Fibroblast of skin of right biceps (primary cell): Measurements from ENCODE around the gene OSGIN1.
"Not testable (repeated sequence)": the region's sequence is repeated elsewhere in the genome, so short reads cannot be mapped to it uniquely, and the experiment has no call there.

ENCODE experiments used
- DNase-seq: peaks from one replicate; pipeline ENCODE4 v3.0.0-alpha.2; 2013

The OSGIN1 gene

GRCh38 chr16:83942074-83942473 is 11.0 kb upstream of the OSGIN1 start:
- DNase-seq: no peak

GRCh38 chr16:83942815-83943515 is 10.1 kb upstream of the OSGIN1 start:
- DNase-seq: no peak

- DNase-seq: no peak
Observed at GRCh38 chr16:83943516-83944050, 9.5 kb upstream of the OSGIN1 start.

DNA sequence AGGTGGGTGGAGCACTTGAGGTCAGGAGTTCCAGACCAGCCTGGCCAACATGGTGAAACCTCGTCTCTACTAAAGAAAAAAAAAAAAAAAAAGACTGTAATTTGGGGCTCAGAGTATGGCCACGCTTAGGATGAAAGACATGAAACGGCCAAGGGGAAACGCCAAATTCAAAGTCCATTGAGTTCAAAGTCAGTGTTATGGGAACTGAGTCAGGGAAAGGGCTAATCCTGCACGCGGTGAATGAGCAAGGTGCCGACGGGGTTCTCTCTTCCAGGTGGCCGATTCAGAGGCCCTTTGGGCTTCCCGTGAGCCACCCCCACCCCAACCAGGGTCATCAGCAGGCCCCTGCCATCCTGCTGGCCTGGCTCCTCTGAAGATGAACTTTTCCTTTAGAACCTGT is 7.5 kb upstream of the OSGIN1 start:
- no peak for DNase-seq

DNA sequence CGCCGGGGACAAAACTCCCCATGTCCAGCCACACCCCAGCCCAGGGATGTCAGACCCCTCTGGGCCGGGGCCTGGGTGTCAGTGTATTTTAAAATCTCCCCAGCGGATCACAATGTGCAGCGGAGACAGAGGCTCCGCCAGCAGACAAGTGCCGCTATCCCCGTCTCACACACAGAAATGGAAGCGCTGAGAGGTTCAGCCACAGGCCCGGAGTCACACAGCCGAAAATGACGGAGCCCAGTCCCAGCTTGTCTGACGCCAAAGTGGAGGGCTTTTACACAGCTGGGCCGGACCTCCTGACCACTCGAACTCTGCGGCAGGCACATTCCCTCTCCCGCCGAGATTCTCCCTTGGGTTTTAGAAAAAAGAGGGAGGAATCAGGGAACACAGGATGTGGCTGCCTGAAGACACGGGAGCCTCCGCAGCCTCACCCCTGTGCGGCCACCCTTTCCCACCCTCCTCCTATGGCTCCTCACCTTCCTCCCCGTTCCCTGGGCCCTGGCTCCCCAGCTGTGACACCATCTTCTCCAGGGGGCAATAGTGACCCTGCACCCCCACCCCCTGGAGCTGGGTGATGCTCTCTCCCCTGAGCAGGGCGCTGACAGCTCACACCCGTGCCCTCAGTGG is 6.8 kb upstream of the OSGIN1 start:
- DNase-seq: no peak

DNA sequence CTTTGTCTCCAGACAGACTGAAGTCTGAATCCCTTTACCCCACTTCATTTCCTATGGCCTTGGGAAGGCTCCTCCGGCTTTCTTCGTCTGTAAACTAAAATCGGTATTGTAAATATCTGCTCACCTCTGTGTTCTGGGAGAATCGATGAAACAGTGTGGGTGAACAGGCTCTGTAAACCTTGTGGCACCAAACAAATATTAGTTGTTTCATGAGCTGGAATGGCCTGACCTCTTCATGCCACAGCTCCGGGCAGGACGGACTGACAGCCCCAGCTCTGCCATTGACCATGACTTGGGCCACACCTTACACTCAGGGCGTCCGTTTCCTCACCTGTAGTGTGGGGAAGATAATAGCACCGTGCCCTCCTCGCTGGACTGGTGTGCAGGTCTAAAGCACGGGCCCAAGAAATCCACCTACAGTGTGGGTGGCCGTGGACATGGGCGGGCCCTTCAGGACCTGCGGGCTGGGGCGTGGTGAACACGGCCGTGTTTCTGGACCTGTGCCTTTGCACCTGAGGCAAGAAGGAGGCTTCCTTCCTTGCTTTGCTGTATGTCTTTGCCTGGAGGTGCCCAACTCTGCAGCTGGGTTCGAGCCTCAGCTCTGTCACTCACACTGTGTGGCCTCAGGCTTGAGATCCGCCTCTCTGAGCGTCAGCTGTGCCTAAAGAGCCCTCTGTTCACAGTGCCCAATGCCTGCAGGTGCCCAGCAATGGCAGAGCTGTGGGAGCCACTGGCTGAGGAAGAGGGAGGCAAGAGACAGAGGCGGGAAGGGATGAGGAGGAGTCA is 6.1 kb upstream of the OSGIN1 start:
- no peak for DNase-seq

DNA sequence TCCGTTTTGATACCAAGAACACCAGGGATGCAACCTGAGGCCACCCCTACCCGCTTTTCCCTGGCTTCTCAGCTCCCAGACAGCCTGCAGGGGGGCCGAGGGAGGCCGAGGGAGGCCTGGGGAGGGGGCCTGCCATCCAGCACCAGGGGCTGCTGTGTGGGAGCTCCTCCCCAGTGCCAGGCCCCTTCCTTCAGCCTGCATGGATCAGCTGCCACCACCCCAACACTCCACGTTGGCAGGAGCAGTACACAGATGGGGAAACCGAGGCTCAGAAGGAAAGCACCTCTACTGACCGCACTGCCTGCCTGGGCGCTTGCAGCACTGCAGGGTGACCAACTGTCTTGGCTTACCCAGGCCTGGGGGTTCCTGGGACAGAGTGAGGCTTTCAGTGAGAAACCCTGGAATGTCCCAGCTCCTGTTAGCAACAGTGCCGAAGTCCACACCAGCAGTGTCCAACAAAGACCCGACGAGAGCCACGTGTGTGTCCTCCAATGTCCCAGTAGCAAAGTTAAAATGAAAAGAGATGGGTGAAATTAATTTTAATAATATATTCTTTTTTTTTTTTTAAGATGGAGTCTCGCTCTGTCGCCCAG is 5.3 kb upstream of the OSGIN1 start:
- no peak for DNase-seq

DNA sequence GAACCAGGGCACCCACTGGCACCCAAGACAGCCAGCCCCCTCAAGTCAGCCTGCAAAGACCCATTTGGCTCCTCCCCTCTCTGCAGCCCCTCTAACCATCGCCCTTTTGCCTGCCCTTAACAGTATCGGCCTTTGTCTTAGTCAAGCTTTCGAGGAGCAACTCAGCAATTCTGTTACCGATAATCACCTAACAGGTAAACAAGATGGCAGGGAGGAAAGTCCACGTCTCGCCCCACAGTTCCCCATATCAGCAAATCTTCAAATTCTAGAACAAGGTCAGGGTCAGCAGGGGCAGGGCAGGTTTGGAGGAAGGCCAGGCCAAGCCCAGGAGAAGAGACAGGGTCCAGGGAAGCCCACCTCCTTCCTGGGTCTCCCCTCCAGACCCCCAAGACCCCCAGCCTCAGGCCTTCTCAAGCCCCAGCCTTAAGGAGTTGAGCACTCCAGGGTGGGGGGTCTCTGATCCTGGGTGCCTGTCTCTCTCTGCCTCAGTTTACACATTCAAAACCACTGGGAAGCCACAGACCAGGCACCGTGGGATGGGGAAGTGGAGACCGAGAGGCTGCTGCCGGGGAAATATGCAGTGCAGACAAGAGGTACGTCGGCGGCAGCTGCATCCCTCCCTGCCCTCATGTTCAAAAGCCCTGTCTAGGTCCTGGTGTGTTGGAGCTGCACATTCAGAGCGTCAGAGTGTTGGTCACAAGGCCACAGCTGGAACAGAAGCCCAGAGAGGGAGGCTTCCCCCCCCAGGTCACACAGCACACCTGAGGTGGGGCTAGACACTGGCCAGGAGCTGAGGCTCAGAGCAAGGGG is 3.9 kb upstream of the OSGIN1 start:
- DNase-seq: no peak

DNA sequence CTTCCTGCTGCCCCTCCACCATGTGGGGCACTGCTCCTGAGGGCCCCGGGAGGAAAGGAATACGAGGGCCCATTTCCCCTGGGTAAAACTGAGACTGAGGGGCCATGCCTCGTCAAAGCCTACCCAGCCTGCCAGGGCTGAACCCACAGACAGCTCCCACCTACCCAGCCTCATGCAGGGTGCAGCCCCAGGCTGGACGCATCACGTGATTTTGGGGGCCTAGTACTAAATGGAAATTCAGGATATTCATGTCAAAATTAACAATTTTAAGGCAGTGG is 3.4 kb upstream of the OSGIN1 start:
- DNase-seq: no peak

- DNase-seq: not testable (repeated sequence)
Observed at GRCh38 chr16:83950862-83951399, 2.1 kb upstream of the OSGIN1 start.

DNA sequence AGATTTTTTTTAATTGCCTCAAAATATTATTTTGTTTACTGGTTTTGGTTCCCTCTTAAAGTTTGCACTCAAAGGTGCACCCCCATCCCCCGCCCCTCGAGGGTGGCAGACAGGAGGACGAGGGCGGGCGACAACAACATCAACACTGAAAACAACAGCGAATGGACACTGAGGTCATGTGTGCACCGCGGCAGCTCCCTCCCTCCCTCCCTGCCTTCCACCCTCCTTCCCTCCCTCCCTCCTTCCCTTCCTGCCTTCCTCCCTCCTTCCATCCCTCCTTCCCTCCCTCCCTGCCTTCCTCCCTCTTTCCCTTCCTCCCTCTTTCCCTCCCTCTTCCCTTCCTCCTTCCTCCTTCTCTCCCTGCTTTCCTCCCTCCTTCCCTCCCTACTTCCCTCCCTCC is 1.5 kb upstream of the OSGIN1 start:
- no peak for DNase-seq

DNA sequence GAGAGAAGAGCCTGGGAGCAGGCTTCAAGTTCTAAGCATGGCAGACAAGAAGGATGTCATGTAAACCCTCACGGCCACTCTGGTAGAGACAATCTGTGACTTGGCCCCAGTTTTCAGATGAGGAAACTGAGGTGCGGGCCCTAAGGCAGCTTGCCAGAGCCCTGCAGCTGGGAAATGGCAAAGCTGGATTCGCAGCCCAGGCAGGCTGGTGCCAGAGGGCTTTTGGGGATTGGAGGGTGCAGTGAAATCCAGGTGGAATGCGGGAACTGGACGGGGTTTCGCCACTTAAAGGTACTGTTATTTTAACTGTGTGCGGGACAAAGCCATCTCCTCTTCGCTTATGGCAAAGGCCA is 477 bp upstream of the OSGIN1 start:
- DNase-seq: no peak

DNA sequence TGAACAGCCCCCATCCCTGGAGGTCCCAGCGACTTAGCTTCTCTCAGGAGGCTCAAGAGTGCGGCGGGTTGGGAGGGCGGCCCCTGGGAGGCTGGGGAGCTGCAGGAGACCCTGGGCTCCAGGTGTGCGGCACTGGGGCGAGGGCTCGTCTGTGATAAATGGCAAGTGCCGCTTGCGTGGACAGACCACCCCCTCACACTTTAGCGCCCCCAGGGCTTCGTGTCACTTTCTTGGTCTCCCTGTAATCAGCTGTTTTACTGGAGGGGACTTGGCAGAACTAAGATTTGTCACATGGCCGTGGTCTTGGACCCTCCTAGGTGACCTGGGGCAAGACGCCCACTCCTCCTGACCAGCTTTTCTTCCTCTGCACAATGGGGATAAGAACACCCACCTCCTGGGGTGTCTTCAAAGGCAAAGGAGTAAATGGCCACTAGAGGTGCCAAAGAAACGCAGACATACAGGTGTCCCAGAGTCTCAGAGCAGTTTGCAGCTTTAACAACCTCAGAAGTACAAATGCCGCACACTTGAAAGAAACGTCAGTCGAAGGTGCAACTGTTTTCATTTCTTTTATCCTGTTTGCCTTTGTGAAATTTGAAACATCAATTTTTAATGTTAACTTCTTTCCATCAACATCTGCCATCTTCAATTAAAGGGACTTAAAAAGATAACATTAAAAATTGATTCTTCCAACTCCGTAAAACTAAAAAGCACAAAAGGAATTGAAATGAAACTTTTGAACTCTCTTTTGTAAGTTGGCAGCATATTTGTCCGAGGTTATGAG is 946 bp downstream of the OSGIN1 start:
- DNase-seq: peak; percentile 30

GRCh38 chr16:83954577-83955016 is 1.6 kb downstream of the OSGIN1 start:
- peak; percentile 61 for DNase-seq

DNA sequence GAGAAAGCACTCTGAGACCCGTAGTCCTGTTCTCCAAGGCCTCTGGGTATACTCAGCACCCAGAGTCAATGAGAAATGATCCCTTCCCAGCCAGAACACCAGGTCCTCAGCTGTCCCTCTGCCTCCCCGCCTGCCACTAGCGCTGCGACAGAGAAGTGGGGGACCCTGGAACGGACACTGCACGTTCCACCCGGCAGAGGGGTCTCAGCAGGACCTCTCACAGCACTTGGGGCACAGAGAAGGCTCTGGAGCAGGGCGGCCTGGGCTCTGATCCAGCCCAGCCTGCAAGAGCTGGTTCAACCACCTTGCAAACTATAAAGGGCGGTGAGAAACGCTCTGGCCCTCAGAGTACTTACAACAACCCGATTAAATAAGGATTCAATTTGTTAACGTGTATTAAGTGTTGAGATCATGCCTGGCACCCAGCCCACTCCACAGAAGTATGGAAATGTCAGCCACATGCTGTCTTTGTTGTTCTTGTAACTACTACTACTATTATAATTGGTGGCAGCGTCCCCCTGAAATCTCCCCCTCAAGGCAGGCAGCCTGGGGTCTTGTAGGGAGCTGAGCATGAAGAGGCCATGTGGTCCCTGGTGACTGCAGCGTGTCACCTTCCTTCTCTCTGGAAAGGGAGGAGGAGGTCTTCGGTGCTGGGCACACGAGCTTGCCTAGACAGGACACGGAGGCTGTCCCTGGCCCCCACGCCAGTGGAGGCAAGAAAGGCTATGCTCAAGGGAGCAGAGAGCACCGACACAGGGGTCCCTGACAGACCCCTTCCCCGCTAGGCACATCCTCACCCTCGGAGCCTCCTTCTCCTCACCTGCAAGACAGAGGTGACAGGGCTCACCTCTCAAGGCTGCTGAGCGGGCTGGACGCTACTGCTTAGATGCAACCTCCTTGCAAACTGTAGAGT is 2.4 kb downstream of the OSGIN1 start:
- peak; percentile 59 for DNase-seq

DNA sequence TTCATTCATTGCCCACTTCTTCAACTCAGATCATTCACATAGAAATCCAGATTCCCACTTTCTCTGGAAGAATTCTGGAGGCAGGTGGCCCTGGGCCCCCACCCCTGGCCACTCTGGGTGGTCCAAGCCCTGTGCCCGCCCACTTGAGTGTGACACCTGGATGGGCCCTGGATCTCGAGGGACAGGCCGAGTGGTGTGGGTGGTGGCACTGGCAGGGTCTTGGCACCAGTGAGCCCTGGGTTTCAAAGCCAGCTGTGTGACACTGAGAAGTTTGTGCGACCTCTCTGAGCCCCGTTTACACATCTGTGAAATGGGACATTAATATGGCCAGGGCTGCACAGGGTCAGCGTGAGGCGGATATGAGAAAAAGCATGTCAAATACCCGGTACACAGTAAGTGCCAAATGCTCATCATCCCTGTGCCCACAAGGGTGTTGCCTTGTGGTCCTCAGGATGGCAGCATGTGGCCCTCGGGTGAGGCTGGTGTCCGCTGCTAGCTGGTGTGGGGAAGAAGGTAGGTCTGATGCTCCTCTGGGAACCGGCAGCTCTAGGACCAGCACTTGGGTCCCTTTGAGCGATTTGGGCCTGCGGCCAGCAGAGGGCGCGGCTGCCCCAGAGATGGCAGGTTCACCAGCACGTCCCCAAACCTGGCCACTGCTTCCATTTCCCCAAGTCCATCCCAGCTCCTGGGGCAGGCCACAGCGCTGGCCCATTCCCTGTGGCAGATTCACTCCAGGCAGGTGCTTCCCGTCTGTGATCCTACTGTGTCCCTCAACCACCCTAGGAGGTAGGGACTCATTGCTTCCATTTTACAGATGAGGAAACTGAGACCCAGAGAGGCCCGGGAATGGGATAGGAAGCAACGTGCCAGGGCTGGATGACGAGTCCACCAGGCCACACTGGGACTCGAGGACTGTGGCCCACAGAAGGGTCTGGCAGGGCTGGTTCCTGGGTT is 3.6 kb downstream of the OSGIN1 start:
- peak; percentile 70 for DNase-seq

- DNase-seq: no peak
Observed at GRCh38 chr16:83957296-83957855, 4.3 kb downstream of the OSGIN1 start.

GRCh38 chr16:83958137-83958845 is 5.3 kb downstream of the OSGIN1 start:
- no peak for DNase-seq
